ENCODE data around the gene PSMF1. TPM values are rescaled to one million over a fixed set of nuclear protein-coding genes. Genes with fewer than 3 reads are reported as not detected.

The PSMF1 gene
- total RNA-seq, 1 donor from 2014 or later: 175 TPM

GRCh38 chr20:1155342-1155741 lies 36.9 kb downstream of the PSMF1 start:
- peaks cover 5% of the 10 kb centered on the region for H3K9me3 Mint-ChIP-seq
- H3K27ac Mint-ChIP-seq: no peak overlapping the region
- peaks cover 11% of the 10 kb centered on the region for H3K4me1 Mint-ChIP-seq (ENCODE audit: low read depth)
- H3K27me3 Mint-ChIP-seq (ENCODE audit: low read depth): no peaks in the 10 kb centered on the region
- no peak overlapping the region for H3K4me3 Mint-ChIP-seq (ENCODE audit: low read depth)
- H3K36me3 Mint-ChIP-seq (ENCODE audit: low read depth): peaks cover 67% of the 10 kb centered on the region
- no peak for DNase-seq (ENCODE audit: low spot score)
- intact Hi-C loops (cut with micrococcal nuclease): no loop called here

GRCh38 chr20:1160496-1160895 lies 42.1 kb downstream of the PSMF1 start:
- Mint-ChIP-seq H3K9me3 (peaks cover 5% of the 10 kb centered on the region), H3K4me1 (ENCODE audit: low read depth) (peaks cover 1% of the 10 kb centered on the region), H3K27me3 (ENCODE audit: low read depth) (no peaks in the 10 kb centered on the region), H3K27ac (no peak overlapping the region), H3K4me3 (ENCODE audit: low read depth) (no peak overlapping the region), H3K36me3 (ENCODE audit: low read depth) (peaks cover 60% of the 10 kb centered on the region)
- intact Hi-C loops (cut with micrococcal nuclease): no loop called here
- no peak for DNase-seq (ENCODE audit: low spot score)

GRCh38 chr20:1160991-1161390 lies 42.6 kb downstream of the PSMF1 start:
- intact Hi-C loops (cut with micrococcal nuclease): no loop called here
- H3K9me3 Mint-ChIP-seq: peaks cover 2% of the 10 kb centered on the region
- H3K36me3 Mint-ChIP-seq (ENCODE audit: low read depth): peaks cover 59% of the 10 kb centered on the region
- no peak for DNase-seq (ENCODE audit: low spot score)
- peaks cover 1% of the 10 kb centered on the region for H3K4me1 Mint-ChIP-seq (ENCODE audit: low read depth)
- no peak overlapping the region for H3K4me3 Mint-ChIP-seq (ENCODE audit: low read depth)
- H3K27ac Mint-ChIP-seq: no peak overlapping the region
- H3K27me3 Mint-ChIP-seq (ENCODE audit: low read depth): no peaks in the 10 kb centered on the region

GRCh38 chr20:1163105-1163504 lies 44.7 kb downstream of the PSMF1 start:
- no peak for DNase-seq (ENCODE audit: low spot score)
- H3K4me1 Mint-ChIP-seq (ENCODE audit: low read depth): peaks cover 1% of the 10 kb centered on the region
- intact Hi-C loops (cut with micrococcal nuclease): no loop called here
- peaks cover 60% of the 10 kb centered on the region for H3K36me3 Mint-ChIP-seq (ENCODE audit: low read depth)
- no peaks in the 10 kb centered on the region for H3K9me3 Mint-ChIP-seq
- H3K27me3 Mint-ChIP-seq (ENCODE audit: low read depth): no peaks in the 10 kb centered on the region
- no peak overlapping the region for H3K4me3 Mint-ChIP-seq (ENCODE audit: low read depth)
- no peak overlapping the region for H3K27ac Mint-ChIP-seq

GRCh38 chr20:1163653-1164052 lies 45.3 kb downstream of the PSMF1 start:
- Mint-ChIP-seq H3K4me3 (ENCODE audit: low read depth) (no peak overlapping the region), H3K27me3 (ENCODE audit: low read depth) (no peaks in the 10 kb centered on the region), H3K27ac (no peak overlapping the region), H3K36me3 (ENCODE audit: low read depth) (peaks cover 66% of the 10 kb centered on the region), H3K9me3 (no peaks in the 10 kb centered on the region), H3K4me1 (ENCODE audit: low read depth) (peaks cover 1% of the 10 kb centered on the region)
- DNase-seq (ENCODE audit: low spot score): no peak
- intact Hi-C loops (cut with micrococcal nuclease): no loop called here

GRCh38 chr20:1164871-1165270 lies 46.5 kb downstream of the PSMF1 start:
- H3K4me3 Mint-ChIP-seq (ENCODE audit: low read depth): no peak overlapping the region
- peaks cover 1% of the 10 kb centered on the region for H3K4me1 Mint-ChIP-seq (ENCODE audit: low read depth)
- H3K36me3 Mint-ChIP-seq (ENCODE audit: low read depth): peaks cover 76% of the 10 kb centered on the region
- no peak for DNase-seq (ENCODE audit: low spot score)
- no peaks in the 10 kb centered on the region for H3K27me3 Mint-ChIP-seq (ENCODE audit: low read depth)
- no peaks in the 10 kb centered on the region for H3K9me3 Mint-ChIP-seq
- no peak overlapping the region for H3K27ac Mint-ChIP-seq
- intact Hi-C loops (cut with micrococcal nuclease): no loop called here

GRCh38 chr20:1165521-1165920 lies 47.1 kb downstream of the PSMF1 start:
- Mint-ChIP-seq H3K27me3 (ENCODE audit: low read depth) (no peaks in the 10 kb centered on the region), H3K9me3 (no peaks in the 10 kb centered on the region), H3K27ac (no peak overlapping the region), H3K36me3 (ENCODE audit: low read depth) (peaks cover 79% of the 10 kb centered on the region), H3K4me1 (ENCODE audit: low read depth) (peaks cover 1% of the 10 kb centered on the region), H3K4me3 (ENCODE audit: low read depth) (no peak overlapping the region)
- DNase-seq (ENCODE audit: low spot score): no peak
- intact Hi-C loops (cut with micrococcal nuclease): no loop called here

GRCh38 chr20:1165941-1166340 lies 47.5 kb downstream of the PSMF1 start:
- Mint-ChIP-seq H3K36me3 (ENCODE audit: low read depth) (peaks cover 78% of the 10 kb centered on the region), H3K27ac (no peak overlapping the region), H3K27me3 (ENCODE audit: low read depth) (no peaks in the 10 kb centered on the region), H3K4me3 (ENCODE audit: low read depth) (no peak overlapping the region), H3K9me3 (no peaks in the 10 kb centered on the region), H3K4me1 (ENCODE audit: low read depth) (peaks cover 1% of the 10 kb centered on the region)
- DNase-seq (ENCODE audit: low spot score): no peak
- intact Hi-C loops (cut with micrococcal nuclease): no loop called here

- H3K4me3 Mint-ChIP-seq (ENCODE audit: low read depth): no peak overlapping the region
- H3K27me3 Mint-ChIP-seq (ENCODE audit: low read depth): no peaks in the 10 kb centered on the region
- peaks cover 77% of the 10 kb centered on the region for H3K36me3 Mint-ChIP-seq (ENCODE audit: low read depth)
- no peak overlapping the region for H3K27ac Mint-ChIP-seq
- intact Hi-C loops (cut with micrococcal nuclease): no loop called here
- H3K9me3 Mint-ChIP-seq: no peaks in the 10 kb centered on the region
- no peak for DNase-seq (ENCODE audit: low spot score)
- H3K4me1 Mint-ChIP-seq (ENCODE audit: low read depth): peaks cover 1% of the 10 kb centered on the region
Measured at GRCh38 chr20:1166948-1167720, 48.7 kb downstream of the PSMF1 start.

GRCh38 chr20:1169224-1169623 lies 50.8 kb downstream of the PSMF1 start:
- H3K9me3 Mint-ChIP-seq: no peaks in the 10 kb centered on the region
- DNase-seq (ENCODE audit: low spot score): no peak
- H3K4me1 Mint-ChIP-seq (ENCODE audit: low read depth): peaks cover 1% of the 10 kb centered on the region
- no peaks in the 10 kb centered on the region for H3K27me3 Mint-ChIP-seq (ENCODE audit: low read depth)
- intact Hi-C loops (cut with micrococcal nuclease): no loop called here
- H3K36me3 Mint-ChIP-seq (ENCODE audit: low read depth): peaks cover 66% of the 10 kb centered on the region
- no peak overlapping the region for H3K27ac Mint-ChIP-seq
- H3K4me3 Mint-ChIP-seq (ENCODE audit: low read depth): no peak overlapping the region

GRCh38 chr20:1171461-1172093 lies 53.2 kb downstream of the PSMF1 start:
- H3K4me3 Mint-ChIP-seq (ENCODE audit: low read depth): no peak overlapping the region
- no peak for DNase-seq (ENCODE audit: low spot score)
- H3K27me3 Mint-ChIP-seq (ENCODE audit: low read depth): no peaks in the 10 kb centered on the region
- H3K9me3 Mint-ChIP-seq: no peaks in the 10 kb centered on the region
- intact Hi-C loops (cut with micrococcal nuclease): no loop called here
- H3K27ac Mint-ChIP-seq: no peak overlapping the region
- no peaks in the 10 kb centered on the region for H3K4me1 Mint-ChIP-seq (ENCODE audit: low read depth)
- H3K36me3 Mint-ChIP-seq (ENCODE audit: low read depth): peaks cover 48% of the 10 kb centered on the region

- intact Hi-C loops (cut with micrococcal nuclease): no loop called here
- no peaks in the 10 kb centered on the region for H3K4me1 Mint-ChIP-seq (ENCODE audit: low read depth)
- H3K36me3 Mint-ChIP-seq (ENCODE audit: low read depth): peaks cover 28% of the 10 kb centered on the region
- no peak overlapping the region for H3K27ac Mint-ChIP-seq
- H3K9me3 Mint-ChIP-seq: no peaks in the 10 kb centered on the region
- no peak for DNase-seq (ENCODE audit: low spot score)
- H3K4me3 Mint-ChIP-seq (ENCODE audit: low read depth): no peak overlapping the region
- H3K27me3 Mint-ChIP-seq (ENCODE audit: low read depth): no peaks in the 10 kb centered on the region
Measured at GRCh38 chr20:1173698-1174097, 55.3 kb downstream of the PSMF1 start.

GRCh38 chr20:1174787-1175186 lies 56.4 kb downstream of the PSMF1 start:
- H3K27ac Mint-ChIP-seq: no peak overlapping the region
- no peaks in the 10 kb centered on the region for H3K4me1 Mint-ChIP-seq (ENCODE audit: low read depth)
- H3K4me3 Mint-ChIP-seq (ENCODE audit: low read depth): no peak overlapping the region
- H3K9me3 Mint-ChIP-seq: no peaks in the 10 kb centered on the region
- intact Hi-C loops (cut with micrococcal nuclease): no loop called here
- no peaks in the 10 kb centered on the region for H3K27me3 Mint-ChIP-seq (ENCODE audit: low read depth)
- DNase-seq (ENCODE audit: low spot score): no peak
- peaks cover 19% of the 10 kb centered on the region for H3K36me3 Mint-ChIP-seq (ENCODE audit: low read depth)

All from activated T-helper 2 cell treated with anti-CD3 and anti-CD28 coated beads, Interferon-gamma antibody, Interleukin-2, Interleukin-4, amounts not matched to agents 10 μg/mL and 5 μg/mL and 100 μg/mL, durations not matched to agents 14 hours and 24 hours and 36 hours (primary cell).